ENCODE measurements around the gene UBTF.
"Not testable (repeated sequence)": the region's sequence is repeated elsewhere in the genome, so short reads cannot be mapped to it uniquely, and the experiment has no call there.

The UBTF gene

DNA sequence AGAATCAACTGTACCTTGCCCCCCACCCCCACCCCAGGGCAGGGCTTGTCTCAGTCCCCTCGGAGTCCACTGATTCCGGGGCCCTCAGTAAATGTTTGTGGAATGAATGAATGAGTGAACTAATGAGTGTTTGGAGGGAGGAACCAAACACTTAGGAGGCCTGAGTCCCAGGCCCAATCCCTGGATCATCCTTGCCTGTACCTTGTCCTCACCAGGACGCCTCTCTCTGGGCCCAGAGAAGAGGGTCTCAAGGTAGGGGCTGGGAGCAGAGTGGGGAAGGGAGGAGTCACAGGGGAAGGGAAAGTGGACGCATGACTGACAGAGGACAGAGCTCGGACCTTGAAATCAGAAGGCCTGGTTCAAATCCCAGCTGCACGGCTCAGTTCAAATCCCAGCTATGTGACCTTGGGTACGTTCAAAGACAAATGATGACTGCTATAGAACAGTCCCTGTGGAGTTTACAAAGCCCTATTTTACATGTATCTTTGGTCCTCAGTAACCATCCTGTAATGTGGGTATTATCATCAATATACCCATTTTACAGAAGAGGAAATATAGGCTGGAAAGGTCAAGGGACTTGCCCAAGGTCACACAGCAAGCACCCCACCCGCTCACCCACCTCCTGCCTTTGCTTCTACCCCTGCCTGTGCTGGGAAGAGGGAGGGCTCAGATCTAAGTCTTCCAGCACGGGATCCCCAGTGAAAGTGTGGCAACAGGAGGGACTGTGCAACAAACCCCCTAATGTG, 30.2 kb upstream of the UBTF start:
- no peaks in the 10 kb centered on the region for H3K36me3 ChIP-seq
- no peak for TF ChIP-seq CTCF (IDR thresholded peaks at IDR 0.05; ENCODE audit: low read depth, low read length)
- no peak overlapping the region for H3K27ac ChIP-seq
- H3K4me3 ChIP-seq (ENCODE audit: low read depth, low read length) = no peak overlapping the region
- DNase-seq = no peak
- H3K27me3 ChIP-seq (ENCODE audit: insufficient read depth, low read depth, severe bottlenecking) = no peaks in the 10 kb centered on the region
- H3K9me3 ChIP-seq (ENCODE audit: severe bottlenecking) = no peaks in the 10 kb centered on the region

- Histone ChIP-seq H3K27me3 (ENCODE audit: insufficient read depth, low read depth, severe bottlenecking) (no peaks in the 10 kb centered on the region), H3K4me3 (ENCODE audit: low read depth, low read length) (no peak overlapping the region), H3K9me3 (ENCODE audit: severe bottlenecking) (no peaks in the 10 kb centered on the region), H3K27ac (peak overlapping the region; percentile 58), H3K36me3 (no peaks in the 10 kb centered on the region)
- DNase-seq = no peak
- no peak for TF ChIP-seq CTCF (IDR thresholded peaks at IDR 0.05; ENCODE audit: low read depth, low read length)
Measured at GRCh38 chr17:44247876-44248736, 28.6 kb upstream of the UBTF start.

DNA sequence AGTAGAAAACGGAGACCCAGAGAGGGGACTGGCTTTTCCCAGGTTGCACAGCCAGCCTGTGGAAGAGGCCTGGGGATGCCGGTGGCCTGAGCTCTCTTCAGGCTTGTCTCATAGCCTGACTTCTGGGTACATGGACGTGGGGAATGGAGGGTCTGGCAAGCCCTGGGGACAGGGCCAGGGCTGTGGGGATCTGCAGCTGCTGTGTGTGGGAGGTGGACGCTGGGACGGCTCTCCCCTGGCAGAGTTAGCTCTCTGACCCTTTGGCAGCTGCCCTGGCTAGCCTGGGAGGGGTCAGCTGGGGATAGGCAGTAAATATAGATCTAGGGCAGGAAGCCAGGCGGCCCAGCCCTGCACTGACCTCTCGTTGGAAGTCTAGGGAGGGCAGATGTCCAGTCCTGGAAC, 28.0 kb upstream of the UBTF start:
- peak; percentile 82 for DNase-seq
- Histone ChIP-seq H3K4me3 (ENCODE audit: low read depth, low read length) (no peak overlapping the region), H3K36me3 (no peaks in the 10 kb centered on the region), H3K27ac (peak overlapping the region; percentile 58), H3K27me3 (ENCODE audit: insufficient read depth, low read depth, severe bottlenecking) (no peaks in the 10 kb centered on the region), H3K9me3 (ENCODE audit: severe bottlenecking) (no peaks in the 10 kb centered on the region)
- TF ChIP-seq CTCF (IDR thresholded peaks at IDR 0.05; ENCODE audit: low read depth, low read length) = no peak

- H3K27ac ChIP-seq = no peak overlapping the region
- no peaks in the 10 kb centered on the region for H3K36me3 ChIP-seq
- no peak for DNase-seq
- H3K4me3 ChIP-seq (ENCODE audit: low read depth, low read length) = no peak overlapping the region
- H3K9me3 ChIP-seq (ENCODE audit: severe bottlenecking) = no peaks in the 10 kb centered on the region
- no peak for TF ChIP-seq CTCF (IDR thresholded peaks at IDR 0.05; ENCODE audit: low read depth, low read length)
- no peaks in the 10 kb centered on the region for H3K27me3 ChIP-seq (ENCODE audit: insufficient read depth, low read depth, severe bottlenecking)
Measured at GRCh38 chr17:44241106-44241624, 21.7 kb upstream of the UBTF start.

- H3K4me3 ChIP-seq (ENCODE audit: low read depth, low read length); H3K27me3 ChIP-seq (ENCODE audit: insufficient read depth, low read depth, severe bottlenecking); DNase-seq; H3K9me3 ChIP-seq (ENCODE audit: severe bottlenecking); H3K36me3 ChIP-seq; H3K27ac ChIP-seq: not testable (repeated sequence)
Measured at GRCh38 chr17:44237886-44238285, 18.4 kb upstream of the UBTF start.

DNA sequence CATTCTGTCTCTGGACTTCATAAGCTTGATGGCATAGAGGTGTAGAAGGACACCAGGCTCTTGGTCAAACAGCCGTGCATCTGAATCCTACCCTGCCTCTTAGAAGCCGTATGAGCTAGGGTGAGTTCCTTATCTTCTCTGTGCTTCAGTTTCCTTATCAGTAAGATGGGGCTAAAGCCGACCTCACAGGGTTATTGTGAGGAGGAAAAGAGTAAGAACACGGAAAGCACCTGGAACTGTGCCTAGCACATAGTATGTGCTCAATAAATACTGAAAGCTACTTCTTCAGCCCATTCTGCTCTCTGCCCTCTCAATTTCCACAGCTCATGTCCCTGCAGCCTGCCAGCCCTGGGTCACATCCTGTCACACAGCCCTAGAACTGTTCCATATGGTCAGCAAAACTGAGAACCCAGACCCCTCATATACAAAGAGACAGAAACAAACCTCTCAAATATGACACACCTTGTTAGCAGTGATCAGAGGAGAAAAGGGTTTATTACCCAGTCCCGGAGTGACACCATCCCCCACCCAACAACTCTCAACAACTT, 17.0 kb upstream of the UBTF start:
- Histone ChIP-seq H3K9me3 (ENCODE audit: severe bottlenecking) (no peaks in the 10 kb centered on the region), H3K4me3 (ENCODE audit: low read depth, low read length) (no peak overlapping the region), H3K36me3 (no peaks in the 10 kb centered on the region), H3K27me3 (ENCODE audit: insufficient read depth, low read depth, severe bottlenecking) (no peaks in the 10 kb centered on the region), H3K27ac (no peak overlapping the region)
- TF ChIP-seq CTCF (IDR thresholded peaks at IDR 0.05; ENCODE audit: low read depth, low read length) = no peak
- DNase-seq = no peak
